ENCODE measurements around the gene DUSP14. TPM values are rescaled to one million over a fixed set of nuclear protein-coding genes. Genes with fewer than 3 reads are reported as not detected.

The DUSP14 gene
- total and polyA plus RNA-seq, 2 of the 8 experiments (the other 6 are each of a cell fraction or from before 2014, with no cell fraction given) = 22.1 to 37.9 TPM

DNA sequence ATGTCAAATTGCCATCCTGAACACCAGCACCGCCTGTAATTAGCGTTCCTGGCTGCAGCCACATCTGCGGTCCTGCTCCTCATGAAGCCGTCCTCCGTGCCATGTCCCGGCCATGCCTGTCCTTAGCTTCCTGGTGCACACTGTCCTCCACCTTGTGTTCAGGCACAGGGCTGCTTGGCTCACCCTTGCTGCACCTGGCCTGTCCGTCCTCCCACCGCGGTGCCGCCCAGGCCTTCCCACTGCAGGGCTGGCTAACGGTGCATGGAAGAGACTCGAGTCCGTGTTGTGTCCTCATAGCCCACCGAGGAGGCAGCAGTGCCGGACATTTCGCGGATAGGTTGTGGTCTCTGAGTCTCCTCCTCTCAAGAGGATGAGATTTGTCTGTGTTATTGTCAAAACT is 20.4 kb downstream of the DUSP14 start:
- Histone ChIP-seq H2BK20ac (ENCODE audit: low read length) (no peak overlapping the region), H3K9me3 (ENCODE audit: insufficient read depth in 2 of 2, low read depth in 1 of 2, low read length in 1 of 2) (no peaks in the 10 kb centered on the region), H2BK12ac (ENCODE audit: low read depth, low read length) (0 out of 2 replicates have a peak overlapping the region, but pooled peaks have one; percentile 60), H3K36me3 (ENCODE audit: control insufficient read depth in 2 of 4, insufficient read depth in 4 of 4, low read length in 3 of 4) (peaks cover 0 to 22% (median 4%) of the 10 kb centered on the region in 4 experiments; a peak in 5 of 8 replicates), H3K14ac (ENCODE audit: insufficient read length) (no peak overlapping the region), H4K20me1 (replicated peaks in 1 of 2; ENCODE audit: control insufficient read depth in 1 of 2, insufficient read depth in 2 of 2, low read length in 2 of 2) (peaks cover 4 to 5% of the 10 kb centered on the region in 2 experiments), H4K5ac (ENCODE audit: insufficient read length, low read depth, low read length) (no peak overlapping the region), H3K27me3 (replicated peaks in 1 of 4; ENCODE audit: control insufficient read depth in 3 of 4, extremely low read depth in 1 of 4, insufficient read depth in 3 of 4, low read length in 3 of 4) (no peaks in the 10 kb centered on the region), H3K56ac (replicated peaks; ENCODE audit: insufficient read length, low read depth, low read length) (no peak overlapping the region), H3K23me2 (ENCODE audit: low read depth, low read length) (no peaks in the 10 kb centered on the region), H3K4me1 (replicated peaks in 1 of 4; ENCODE audit: control insufficient read depth in 3 of 4, insufficient read depth in 4 of 4, low read length in 3 of 4) (peaks cover 0 to 3% (median 1%) of the 10 kb centered on the region in 4 experiments; a peak in 4 of 7 replicates), H4K91ac (replicated peaks; ENCODE audit: insufficient read length, low read length) (no peak overlapping the region), H2BK15ac (ENCODE audit: low read length) (no peak overlapping the region), H3K23ac (ENCODE audit: insufficient read length) (no peak overlapping the region), H2BK120ac (replicated peaks; ENCODE audit: low read depth, low read length) (no peak overlapping the region), H3K18ac (ENCODE audit: extremely low read depth, low read length) (no peak overlapping the region), H2AK5ac (ENCODE audit: low read depth, low read length) (peak overlapping the region; percentile 66; the same call in 1 of the 2 replicates), H3K4me3 (ENCODE audit: extremely low read depth in 1 of 4, insufficient read depth in 2 of 4, low read depth in 3 of 4, low read length in 4 of 4) (no peak overlapping the region), H2BK5ac (ENCODE audit: low read depth, low read length) (no peak overlapping the region), H3K4me2 (ENCODE audit: insufficient read depth in 1 of 2, low read depth in 2 of 2, low read length in 2 of 2) (no peak overlapping the region), H3K79me1 (ENCODE audit: low read depth, low read length) (peaks cover 8% of the 10 kb centered on the region), H3K9ac (replicated peaks in 1 of 4; ENCODE audit: extremely low read depth in 1 of 4, low read depth in 3 of 4, low read length in 3 of 4) (no peak overlapping the region), H4K8ac (ENCODE audit: extremely low read depth, insufficient read depth, low read length) (no peak overlapping the region), H3K79me2 (ENCODE audit: control insufficient read depth in 1 of 2, insufficient read depth in 2 of 2, low read length in 2 of 2) (peaks cover 0 to 9% of the 10 kb centered on the region in 2 experiments; a peak in 2 of 4 replicates), H3K27ac (ENCODE audit: low read depth, low read length) (no peak overlapping the region), H2AFZ (ENCODE audit: low read length) (no peak overlapping the region), H3K4ac (replicated peaks; ENCODE audit: insufficient read length, low read depth, low read length) (no peak overlapping the region)
- 93% methylated on average over 17 of the region's 17 CpGs; no CpG with 5 or more reads in 1 of the 2 experiments for WGBS, 2 experiments (ENCODE audit: extremely low coverage in 1 of 2, insufficient coverage in 1 of 2, insufficient read length in 1 of 2, insufficient replicate concordance in 2 of 2, low coverage in 1 of 2, low lambda C conversion rate in 2 of 2, missing lambda C conversion rate in 1 of 2)
- DNase-seq (ENCODE audit: low read depth in 1 of 2, low spot score in 2 of 2) = no peak
- FAIRE-seq = no peak
- POLR2A ChIA-PET (ENCODE audit: partially characterized antibody) = interaction anchor here (2.0 kb wide), 1 partner anchor 15 kb away, joined by 5 read pairs; no protein-coding TSS in a partner anchor
- CTCF ChIA-PET (ENCODE audit: partially characterized antibody) = no interaction called here
- TF ChIP-seq, protein P1, sequence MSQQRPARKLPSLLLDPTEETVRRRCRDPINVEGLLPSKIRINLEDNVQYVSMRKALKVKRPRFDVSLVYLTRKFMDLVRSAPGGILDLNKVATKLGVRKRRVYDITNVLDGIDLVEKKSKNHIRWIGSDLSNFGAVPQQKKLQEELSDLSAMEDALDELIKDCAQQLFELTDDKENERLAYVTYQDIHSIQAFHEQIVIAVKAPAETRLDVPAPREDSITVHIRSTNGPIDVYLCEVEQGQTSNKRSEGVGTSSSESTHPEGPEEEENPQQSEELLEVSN (IDR thresholded peaks at IDR 0.05) = no peak
- TF ChIP-seq RBBP5 (IDR thresholded peaks at IDR 0.05; ENCODE audit: borderline replicate concordance, low read depth, low read length) = no peak
- no peak for TF ChIP-seq EGR1 (IDR thresholded peaks at IDR 0.05; ENCODE audit: borderline replicate concordance, low read depth, low read length)
- no peak for TF ChIP-seq SUZ12 (IDR thresholded peaks at IDR 0.05; ENCODE audit: low read length)
- TF ChIP-seq, protein P2, sequence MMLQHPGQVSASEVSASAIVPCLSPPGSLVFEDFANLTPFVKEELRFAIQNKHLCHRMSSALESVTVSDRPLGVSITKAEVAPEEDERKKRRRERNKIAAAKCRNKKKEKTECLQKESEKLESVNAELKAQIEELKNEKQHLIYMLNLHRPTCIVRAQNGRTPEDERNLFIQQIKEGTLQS (IDR thresholded peaks at IDR 0.05; ENCODE audit: insufficient read depth, low read depth, low read length) = no peak
- TF ChIP-seq HDAC2 (IDR thresholded peaks at IDR 0.05; ENCODE audit: borderline replicate concordance in 1 of 2, low read depth in 2 of 2, low read length in 2 of 2) = no peak
- no peak for TF ChIP-seq ZNF274 (IDR thresholded peaks at IDR 0.05; ENCODE audit: borderline replicate concordance, extremely low read depth, low read length)
- no peak for TF ChIP-seq SIN3A (conservative IDR thresholded peaks at IDR 0.05 in 1 of 2, IDR thresholded peaks at IDR 0.05 in 1 of 2; ENCODE audit: low read depth in 1 of 2, low read length in 2 of 2)
